Stimulated activated memory B cell treated with anti-CD40 and anti-IgM and Interleukin-4, amounts not matched to agents 10 μg/mL and 1 μg/mL and 100 μg/mL, for 72 hours (primary cell): ENCODE measurements around the gene CPAMD8.

ENCODE experiments used
- ATAC-seq: fragments of 150-1000 bp; cut with Tn5 transposase; 2 replicates; pipeline ENCODE4 v1.10.0; 2021
- H3K27ac Mint-ChIP-seq: one replicate; pipeline ENCODE4 v1.8.0; 2022; ENCODE audit warnings: mild to moderate bottlenecking, mixed read lengths
- H3K27me3 Mint-ChIP-seq: one replicate; pipeline ENCODE4 v1.8.0; 2022; ENCODE audit warnings: mixed read lengths
- H3K36me3 Mint-ChIP-seq: one replicate; pipeline ENCODE4 v1.8.0; 2022; ENCODE audit warnings: mixed read lengths
- H3K4me1 Mint-ChIP-seq: one replicate; pipeline ENCODE4 v1.8.0; 2022; ENCODE audit warnings: mixed read lengths
- H3K4me3 Mint-ChIP-seq: one replicate; pipeline ENCODE4 v1.8.0; 2022; ENCODE audit warnings: mild to moderate bottlenecking, moderate library complexity, mixed read lengths
- H3K9me3 Mint-ChIP-seq: one replicate; pipeline ENCODE4 v1.8.0; 2022; ENCODE audit warnings: mixed read lengths

CPAMD8 gene

DNA sequence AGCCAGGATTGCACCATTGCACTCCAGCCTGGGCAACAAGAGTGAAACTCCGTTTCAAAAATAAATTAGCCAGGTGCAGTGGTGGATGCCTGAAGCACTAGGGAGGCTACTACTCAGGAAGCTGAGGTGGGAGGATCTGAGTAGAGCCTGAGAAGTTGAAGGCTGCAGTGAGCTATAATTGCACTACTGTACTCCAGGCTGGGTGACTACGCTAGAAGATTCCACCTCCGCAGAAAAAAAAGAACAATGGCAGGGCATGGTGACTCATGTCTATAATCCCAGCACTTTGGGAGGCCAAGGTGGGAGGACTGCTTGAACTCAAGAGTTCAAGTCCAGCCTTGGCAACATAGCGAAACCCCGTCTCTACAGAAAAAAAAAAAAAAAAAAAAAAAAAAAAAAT lies 28.1 kb upstream of the CPAMD8 start:
- no peak overlapping the region for H3K27ac Mint-ChIP-seq
- no peaks in the 10 kb centered on the region for H3K27me3 Mint-ChIP-seq
- no peak for ATAC-seq
- H3K4me3 Mint-ChIP-seq, result no peak overlapping the region
- peaks cover 78% of the 10 kb centered on the region for H3K36me3 Mint-ChIP-seq
- no peaks in the 10 kb centered on the region for H3K4me1 Mint-ChIP-seq
- no peaks in the 10 kb centered on the region for H3K9me3 Mint-ChIP-seq

- no peaks in the 10 kb centered on the region for H3K9me3 Mint-ChIP-seq
- no peaks in the 10 kb centered on the region for H3K4me1 Mint-ChIP-seq
- no peaks in the 10 kb centered on the region for H3K27me3 Mint-ChIP-seq
- ATAC-seq, result no peak
- no peak overlapping the region for H3K27ac Mint-ChIP-seq
- no peak overlapping the region for H3K4me3 Mint-ChIP-seq
- H3K36me3 Mint-ChIP-seq, result peaks cover 55% of the 10 kb centered on the region
These were observed 25.8 kb upstream of the CPAMD8 start for GRCh38 chr19:17052439-17052838.

DNA sequence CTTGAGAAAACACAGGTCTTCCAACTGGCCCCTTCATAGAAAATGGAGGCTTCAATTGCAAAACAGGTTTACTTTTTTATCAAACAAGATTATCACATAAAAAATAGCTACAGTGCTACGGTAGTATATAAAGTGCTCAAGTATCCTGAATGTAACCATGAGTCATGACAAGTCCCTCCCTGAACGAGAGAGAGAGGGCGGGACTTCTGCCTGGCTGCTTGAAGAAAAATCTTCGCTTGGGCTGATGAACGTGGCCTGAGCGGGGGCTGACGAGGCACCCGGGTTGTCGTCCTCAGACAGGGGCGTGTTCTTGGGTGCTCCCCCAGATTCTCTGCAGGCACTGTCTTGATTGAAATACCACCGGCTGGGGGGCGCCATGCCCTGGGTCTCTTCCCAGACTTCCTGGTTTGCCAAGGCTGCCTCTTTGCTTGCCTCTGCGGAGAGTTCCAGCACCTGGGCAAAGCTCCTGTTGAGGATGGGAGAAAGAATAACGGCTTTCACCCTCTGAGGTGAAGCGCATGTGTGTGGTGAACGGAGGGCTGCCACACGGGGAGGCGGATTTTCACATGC lies 23.2 kb upstream of the CPAMD8 start:
- Mint-ChIP-seq H3K27me3 (no peaks in the 10 kb centered on the region), H3K4me3 (no peak overlapping the region), H3K4me1 (no peaks in the 10 kb centered on the region), H3K27ac (no peak overlapping the region), H3K36me3 (peaks cover 39% of the 10 kb centered on the region), H3K9me3 (no peaks in the 10 kb centered on the region)
- no peak for ATAC-seq

GRCh38 chr19:17048885-17049453 lies 22.4 kb upstream of the CPAMD8 start:
- peaks cover 31% of the 10 kb centered on the region for H3K36me3 Mint-ChIP-seq
- H3K4me1 Mint-ChIP-seq, result no peaks in the 10 kb centered on the region
- no peaks in the 10 kb centered on the region for H3K27me3 Mint-ChIP-seq
- no peak overlapping the region for H3K27ac Mint-ChIP-seq
- no peaks in the 10 kb centered on the region for H3K9me3 Mint-ChIP-seq
- no peak overlapping the region for H3K4me3 Mint-ChIP-seq
- ATAC-seq, result no peak

DNA sequence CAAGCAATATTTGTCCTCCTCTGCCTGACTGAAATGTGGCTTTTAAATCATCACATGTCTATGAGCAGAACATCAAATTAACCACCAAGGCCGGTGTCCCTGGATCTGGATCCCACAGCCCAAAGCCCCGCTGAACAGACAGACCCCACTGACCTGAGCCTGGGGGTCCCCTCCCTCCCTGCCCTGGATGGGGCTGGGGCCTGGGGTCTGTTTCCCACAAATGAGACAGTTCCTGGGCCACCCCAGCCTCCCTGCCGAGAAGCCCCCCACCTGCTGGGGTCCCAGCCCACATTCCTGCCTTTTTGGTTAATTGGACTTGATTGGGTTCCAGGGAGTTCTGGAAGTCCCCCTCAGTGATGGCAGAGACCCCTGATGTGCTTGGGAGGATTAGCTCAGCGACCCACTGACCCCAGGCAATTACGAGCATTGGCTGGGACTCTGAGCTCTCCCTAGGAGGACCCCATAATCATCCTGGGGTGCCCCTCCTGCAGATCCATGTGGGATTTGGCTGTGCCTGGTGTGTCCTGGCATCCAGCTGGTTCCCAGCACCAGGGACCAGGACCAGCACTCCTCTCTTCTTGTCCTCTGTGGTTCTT lies 19.4 kb upstream of the CPAMD8 start:
- H3K9me3 Mint-ChIP-seq, result no peaks in the 10 kb centered on the region
- no peak overlapping the region for H3K4me3 Mint-ChIP-seq
- peaks cover 10% of the 10 kb centered on the region for H3K27me3 Mint-ChIP-seq
- H3K4me1 Mint-ChIP-seq, result no peaks in the 10 kb centered on the region
- no peak overlapping the region for H3K27ac Mint-ChIP-seq
- peaks cover 8% of the 10 kb centered on the region for H3K36me3 Mint-ChIP-seq
- no peak for ATAC-seq

- no peak overlapping the region for H3K27ac Mint-ChIP-seq
- H3K4me3 Mint-ChIP-seq, result no peak overlapping the region
- no peaks in the 10 kb centered on the region for H3K36me3 Mint-ChIP-seq
- no peaks in the 10 kb centered on the region for H3K9me3 Mint-ChIP-seq
- H3K27me3 Mint-ChIP-seq, result peaks cover 33% of the 10 kb centered on the region
- no peaks in the 10 kb centered on the region for H3K4me1 Mint-ChIP-seq
- no peak for ATAC-seq
These were observed 17.1 kb upstream of the CPAMD8 start for GRCh38 chr19:17043744-17044143.

DNA sequence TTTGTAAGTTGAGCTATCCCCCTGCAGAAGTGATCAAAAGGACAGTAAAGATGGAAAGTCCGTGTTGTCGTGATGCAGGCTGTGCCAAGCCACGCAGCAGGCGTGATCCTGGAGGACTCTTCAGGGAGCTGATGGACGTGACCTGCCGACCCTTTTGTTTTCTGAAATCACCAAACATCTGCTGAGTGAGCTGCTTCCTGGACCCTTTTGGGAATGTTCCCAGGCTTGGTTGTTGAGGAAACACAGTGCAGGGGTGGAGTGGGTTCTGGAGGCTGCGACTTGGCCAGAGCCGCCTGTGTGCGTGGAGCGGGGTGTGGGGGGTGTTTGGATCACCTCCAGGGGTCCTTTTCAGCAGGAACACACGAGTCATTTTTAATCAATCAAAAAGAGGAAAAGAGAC lies 15.4 kb upstream of the CPAMD8 start:
- ATAC-seq, result no peak
- H3K9me3 Mint-ChIP-seq, result no peaks in the 10 kb centered on the region
- H3K27me3 Mint-ChIP-seq, result peaks cover 51% of the 10 kb centered on the region
- H3K36me3 Mint-ChIP-seq, result no peaks in the 10 kb centered on the region
- H3K4me3 Mint-ChIP-seq, result no peak overlapping the region
- H3K4me1 Mint-ChIP-seq, result no peaks in the 10 kb centered on the region
- H3K27ac Mint-ChIP-seq, result no peak overlapping the region

- Mint-ChIP-seq H3K4me3 (no peak overlapping the region), H3K36me3 (no peaks in the 10 kb centered on the region), H3K4me1 (no peaks in the 10 kb centered on the region), H3K27ac (no peak overlapping the region), H3K9me3 (no peaks in the 10 kb centered on the region), H3K27me3 (peaks cover 72% of the 10 kb centered on the region)
- ATAC-seq, result no peak
These were observed 11.4 kb upstream of the CPAMD8 start for GRCh38 chr19:17037966-17038500.

DNA sequence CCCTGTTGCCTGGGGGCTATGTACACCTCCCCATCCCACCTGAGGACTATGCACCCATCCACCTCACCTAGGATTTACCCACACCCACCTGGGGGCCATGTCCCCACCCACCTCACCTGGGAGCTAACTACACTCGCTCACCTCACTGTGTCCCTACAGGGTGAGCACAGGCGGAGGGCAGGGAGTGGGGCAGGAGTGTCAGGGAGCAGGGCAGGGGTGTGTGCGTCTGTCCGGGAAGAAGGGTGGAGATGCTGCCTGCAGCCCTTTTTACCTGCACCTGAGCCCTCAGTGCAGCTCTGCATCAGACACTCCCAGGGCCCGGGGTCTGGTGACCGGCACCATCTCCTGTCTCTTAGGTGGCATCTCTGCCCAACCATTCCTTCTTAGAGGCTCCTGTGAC lies 10.6 kb upstream of the CPAMD8 start:
- no peaks in the 10 kb centered on the region for H3K36me3 Mint-ChIP-seq
- H3K4me3 Mint-ChIP-seq, result no peak overlapping the region
- no peaks in the 10 kb centered on the region for H3K4me1 Mint-ChIP-seq
- peaks cover 77% of the 10 kb centered on the region for H3K27me3 Mint-ChIP-seq
- peak; percentile 51 for ATAC-seq
- no peaks in the 10 kb centered on the region for H3K9me3 Mint-ChIP-seq
- no peak overlapping the region for H3K27ac Mint-ChIP-seq

DNA sequence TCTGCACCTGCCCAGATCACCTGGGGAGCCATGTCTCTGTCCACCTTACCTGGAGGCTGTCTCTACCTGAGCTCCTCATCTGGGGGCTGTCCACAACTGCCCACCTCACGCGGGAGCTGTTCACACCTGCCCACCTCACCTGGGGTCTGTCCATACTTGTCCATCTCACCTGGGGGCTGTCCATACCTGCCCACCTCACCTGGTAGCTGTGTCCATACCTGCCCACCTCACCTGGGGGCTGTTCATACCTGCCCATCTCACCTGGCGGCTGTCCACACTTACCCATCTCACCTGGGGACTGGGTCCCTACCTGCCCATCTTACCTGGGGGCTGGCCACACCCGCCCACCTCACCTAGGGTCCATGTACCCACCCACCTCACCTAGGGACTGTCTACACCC lies 10.0 kb upstream of the CPAMD8 start:
- no peak overlapping the region for H3K4me3 Mint-ChIP-seq
- no peaks in the 10 kb centered on the region for H3K9me3 Mint-ChIP-seq
- no peaks in the 10 kb centered on the region for H3K36me3 Mint-ChIP-seq
- H3K27me3 Mint-ChIP-seq, result peaks cover 73% of the 10 kb centered on the region
- no peaks in the 10 kb centered on the region for H3K4me1 Mint-ChIP-seq
- H3K27ac Mint-ChIP-seq, result no peak overlapping the region
- peak; percentile 18 for ATAC-seq

GRCh38 chr19:17035842-17036424 lies 9.3 kb upstream of the CPAMD8 start:
- peaks cover 67% of the 10 kb centered on the region for H3K27me3 Mint-ChIP-seq
- no peaks in the 10 kb centered on the region for H3K9me3 Mint-ChIP-seq
- H3K36me3 Mint-ChIP-seq, result no peaks in the 10 kb centered on the region
- no peaks in the 10 kb centered on the region for H3K4me1 Mint-ChIP-seq
- no peak overlapping the region for H3K4me3 Mint-ChIP-seq
- no peak overlapping the region for H3K27ac Mint-ChIP-seq
- no peak for ATAC-seq

DNA sequence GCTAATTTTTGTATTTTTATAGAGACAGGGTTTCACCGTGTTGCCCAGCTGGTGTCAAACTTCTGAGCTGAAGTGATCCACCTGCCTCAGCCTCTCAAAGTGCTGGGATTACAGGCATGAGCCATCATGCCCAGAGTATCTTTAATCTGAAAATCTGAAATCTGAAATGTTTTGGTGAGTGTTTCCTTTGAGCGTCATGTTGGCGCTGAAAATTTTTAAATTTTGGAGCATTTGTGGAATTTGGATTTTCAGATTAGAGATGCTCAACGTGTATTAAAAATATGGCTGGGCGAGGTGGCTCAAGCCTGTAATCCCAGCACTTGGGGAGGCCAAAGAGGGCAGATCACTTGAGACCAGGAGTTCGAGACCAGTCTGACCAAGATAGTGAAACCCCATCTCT lies 5.1 kb upstream of the CPAMD8 start:
- no peak for ATAC-seq
- Mint-ChIP-seq H3K27me3 (peaks cover 66% of the 10 kb centered on the region), H3K4me3 (no peak overlapping the region)

DNA sequence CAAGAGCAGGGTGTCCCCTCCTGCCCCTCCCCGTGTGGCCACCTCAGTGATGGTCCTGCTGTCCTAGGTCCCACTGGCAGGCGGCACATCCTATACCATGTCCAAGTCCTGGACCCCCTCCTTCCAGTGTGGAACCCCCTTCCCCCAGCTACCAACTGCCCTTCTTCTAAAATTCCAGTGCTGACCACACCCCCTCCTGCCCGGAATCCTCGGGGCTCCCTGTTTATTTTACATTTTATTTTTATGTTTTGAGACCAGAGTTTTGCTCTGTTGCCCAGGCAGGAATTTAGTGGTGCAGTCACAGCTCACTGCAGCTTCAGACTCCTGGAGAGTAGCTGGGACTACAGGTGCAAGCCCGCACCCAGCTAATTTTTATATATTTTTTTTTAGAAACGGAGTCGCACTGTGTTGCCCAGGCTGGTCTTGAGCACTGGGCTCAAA lies 945 bp upstream of the CPAMD8 start:
- Mint-ChIP-seq H3K4me3 (peak overlapping the region; percentile 72), H3K27me3 (peaks cover 80% of the 10 kb centered on the region), H3K4me1 (peaks cover 15% of the 10 kb centered on the region)

More for the DNA sequence above, 5.1 kb upstream of the CPAMD8 start:
- Mint-ChIP-seq H3K4me1 (peaks cover 6% of the 10 kb centered on the region), H3K9me3 (no peaks in the 10 kb centered on the region), H3K27ac (no peak overlapping the region), H3K36me3 (no peaks in the 10 kb centered on the region)

DNA sequence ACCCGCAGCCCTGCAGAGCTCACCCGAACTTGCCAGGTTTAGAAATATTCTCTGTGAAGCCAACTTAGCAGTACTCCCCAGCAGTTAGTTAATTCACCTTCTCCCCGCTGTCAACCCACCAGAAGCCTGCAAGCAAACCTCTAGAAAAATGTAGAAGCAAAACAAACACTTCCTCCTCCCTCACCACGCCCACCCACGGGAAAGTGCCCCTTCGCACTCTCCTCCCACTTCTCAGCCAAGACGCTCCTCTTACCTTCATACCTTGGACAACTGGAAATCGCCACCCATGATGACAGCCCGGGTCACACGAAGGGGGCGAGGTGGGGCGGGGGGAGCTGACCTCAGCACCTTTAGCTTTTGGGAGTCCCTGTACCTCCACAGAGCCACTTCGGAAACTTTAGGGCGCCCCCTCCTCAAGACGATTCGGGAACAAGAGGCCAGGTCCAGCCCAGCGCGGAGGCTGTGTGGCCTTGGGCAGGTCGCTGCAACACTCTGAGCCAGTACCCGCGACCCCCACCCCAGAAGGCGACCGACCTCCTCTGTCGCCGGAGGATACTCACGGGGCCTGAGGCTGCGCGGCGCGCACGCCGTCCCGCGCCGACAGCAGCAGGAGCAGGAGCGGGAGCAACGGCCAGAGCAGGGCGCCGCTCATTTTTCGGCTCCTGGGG lies 485 bp downstream of the CPAMD8 start:
- Mint-ChIP-seq H3K4me3 (peak overlapping the region; percentile 65), H3K27ac (no peak overlapping the region), H3K9me3 (peaks cover 13% of the 10 kb centered on the region), H3K27me3 (peaks cover 86% of the 10 kb centered on the region), H3K4me1 (peaks cover 24% of the 10 kb centered on the region), H3K36me3 (peaks cover 20% of the 10 kb centered on the region)
- peak; percentile 25 for ATAC-seq

More for the DNA sequence above, 945 bp upstream of the CPAMD8 start:
- Mint-ChIP-seq H3K9me3 (peaks cover 13% of the 10 kb centered on the region), H3K27ac (no peak overlapping the region), H3K36me3 (peaks cover 19% of the 10 kb centered on the region)
- peak; percentile 14 for ATAC-seq

GRCh38 chr19:17025361-17025760 lies 1.2 kb downstream of the CPAMD8 start:
- Mint-ChIP-seq H3K27me3 (peaks cover 79% of the 10 kb centered on the region), H3K4me1 (peaks cover 24% of the 10 kb centered on the region), H3K4me3 (no peak overlapping the region), H3K27ac (no peak overlapping the region), H3K9me3 (peaks cover 13% of the 10 kb centered on the region), H3K36me3 (peaks cover 20% of the 10 kb centered on the region)
- no peak for ATAC-seq
